ENCODE measurements around the gene CAMTA1. TPM values are rescaled to one million over a fixed set of nuclear protein-coding genes. Genes with fewer than 3 reads are reported as not detected.

Gene CAMTA1
- total RNA-seq, 1 donor from 2014 or later = 77.6 TPM

- Histone ChIP-seq H3K9me3 (ENCODE audit: insufficient read depth, low read depth, low read length) (no peaks in the 10 kb centered on the region), H3K4me1 (ENCODE audit: insufficient read depth, low read length) (peaks cover 5% of the 10 kb centered on the region), H4K20me1 (ENCODE audit: insufficient read depth, low read length) (no peaks in the 10 kb centered on the region), H3K4me2 (ENCODE audit: low read length) (no peak overlapping the region), H3K36me3 (ENCODE audit: insufficient read depth, low read length) (no peaks in the 10 kb centered on the region), H3K27me3 (ENCODE audit: insufficient read depth, low read length) (peaks cover 6% of the 10 kb centered on the region), H3K27ac (ENCODE audit: low read depth, low read length) (no peak overlapping the region), H3K4me3 (ENCODE audit: insufficient read depth, low read depth, low read length) (no peak overlapping the region), H3K79me2 (ENCODE audit: insufficient read depth, low read length) (no peaks in the 10 kb centered on the region), H3K9ac (ENCODE audit: low read length) (no peak overlapping the region), H2AFZ (ENCODE audit: low read depth, low read length) (no peak overlapping the region)
- TF ChIP-seq EZH2 (IDR thresholded peaks at IDR 0.05; ENCODE audit: insufficient read depth, low read length) (no peak), CTCF (IDR thresholded peaks at IDR 0.05; ENCODE audit: insufficient read depth, low read depth, low read length) (no peak)
- no peaks in the 10 kb centered on the region for H3K36me3 Mint-ChIP-seq (ENCODE audit: low read depth, unreplicated experiment)
- peaks cover 7% of the 10 kb centered on the region for H3K9me3 Mint-ChIP-seq (ENCODE audit: unreplicated experiment)
- H3K27me3 Mint-ChIP-seq (ENCODE audit: low read depth, unreplicated experiment) = peaks cover 52% of the 10 kb centered on the region
- DNase-seq (ENCODE audit: low read depth) (no peak), FAIRE-seq (no peak)
- no peak overlapping the region for H3K4me3 Mint-ChIP-seq (ENCODE audit: unreplicated experiment)
- no peak overlapping the region for H3K27ac Mint-ChIP-seq (ENCODE audit: unreplicated experiment)
- no peaks in the 10 kb centered on the region for H3K4me1 Mint-ChIP-seq (ENCODE audit: low read depth, unreplicated experiment)
Measured at GRCh38 chr1:7676274-7676945, 891.2 kb downstream of the CAMTA1 start.

- H3K4me1 ChIP-seq (ENCODE audit: insufficient read depth, low read length) = peaks cover 5% of the 10 kb centered on the region
- Mint-ChIP-seq H3K27me3 (ENCODE audit: low read depth, unreplicated experiment) (peaks cover 54% of the 10 kb centered on the region), H3K36me3 (ENCODE audit: low read depth, unreplicated experiment) (no peaks in the 10 kb centered on the region), H3K4me1 (ENCODE audit: low read depth, unreplicated experiment) (no peaks in the 10 kb centered on the region), H3K27ac (ENCODE audit: unreplicated experiment) (no peak overlapping the region), H3K9me3 (ENCODE audit: unreplicated experiment) (peaks cover 7% of the 10 kb centered on the region), H3K4me3 (ENCODE audit: unreplicated experiment) (no peak overlapping the region)
- H3K27ac ChIP-seq (ENCODE audit: low read depth, low read length) = no peak overlapping the region
- H3K79me2 ChIP-seq (ENCODE audit: insufficient read depth, low read length) = no peaks in the 10 kb centered on the region
- H3K9ac ChIP-seq (ENCODE audit: low read length) = no peak overlapping the region
- no peaks in the 10 kb centered on the region for H4K20me1 ChIP-seq (ENCODE audit: insufficient read depth, low read length)
- H3K4me2 ChIP-seq (ENCODE audit: low read length) = no peak overlapping the region
- TF ChIP-seq CTCF (IDR thresholded peaks at IDR 0.05; ENCODE audit: insufficient read depth, low read depth, low read length) (no peak), EZH2 (IDR thresholded peaks at IDR 0.05; ENCODE audit: insufficient read depth, low read length) (no peak)
- peaks cover 2% of the 10 kb centered on the region for H3K27me3 ChIP-seq (ENCODE audit: insufficient read depth, low read length)
- FAIRE-seq = no peak
- no peak for DNase-seq (ENCODE audit: low read depth)
- no peaks in the 10 kb centered on the region for H3K9me3 ChIP-seq (ENCODE audit: insufficient read depth, low read depth, low read length)
- no peak overlapping the region for H3K4me3 ChIP-seq (ENCODE audit: insufficient read depth, low read depth, low read length)
- H2AFZ ChIP-seq (ENCODE audit: low read depth, low read length) = no peak overlapping the region
- no peaks in the 10 kb centered on the region for H3K36me3 ChIP-seq (ENCODE audit: insufficient read depth, low read length)
Measured at GRCh38 chr1:7677111-7677510, 891.9 kb downstream of the CAMTA1 start.

GRCh38 chr1:7677815-7678214 is 892.6 kb downstream of the CAMTA1 start:
- TF ChIP-seq EZH2 (IDR thresholded peaks at IDR 0.05; ENCODE audit: insufficient read depth, low read length) (no peak), CTCF (IDR thresholded peaks at IDR 0.05; ENCODE audit: insufficient read depth, low read depth, low read length) (no peak)
- no peak overlapping the region for H3K4me3 ChIP-seq (ENCODE audit: insufficient read depth, low read depth, low read length)
- H3K79me2 ChIP-seq (ENCODE audit: insufficient read depth, low read length) = no peaks in the 10 kb centered on the region
- H4K20me1 ChIP-seq (ENCODE audit: insufficient read depth, low read length) = no peaks in the 10 kb centered on the region
- H3K9me3 ChIP-seq (ENCODE audit: insufficient read depth, low read depth, low read length) = no peaks in the 10 kb centered on the region
- H3K36me3 ChIP-seq (ENCODE audit: insufficient read depth, low read length) = no peaks in the 10 kb centered on the region
- peaks cover 52% of the 10 kb centered on the region for H3K27me3 Mint-ChIP-seq (ENCODE audit: low read depth, unreplicated experiment)
- DNase-seq (ENCODE audit: low read depth) (no peak), FAIRE-seq (no peak)
- H3K4me1 Mint-ChIP-seq (ENCODE audit: low read depth, unreplicated experiment) = no peaks in the 10 kb centered on the region
- H3K27ac ChIP-seq (ENCODE audit: low read depth, low read length) = no peak overlapping the region
- H3K4me2 ChIP-seq (ENCODE audit: low read length) = no peak overlapping the region
- peaks cover 5% of the 10 kb centered on the region for H3K4me1 ChIP-seq (ENCODE audit: insufficient read depth, low read length)
- H3K9ac ChIP-seq (ENCODE audit: low read length) = no peak overlapping the region
- H3K27ac Mint-ChIP-seq (ENCODE audit: unreplicated experiment) = no peak overlapping the region
- no peaks in the 10 kb centered on the region for H3K36me3 Mint-ChIP-seq (ENCODE audit: low read depth, unreplicated experiment)
- peaks cover 2% of the 10 kb centered on the region for H3K27me3 ChIP-seq (ENCODE audit: insufficient read depth, low read length)
- peaks cover 7% of the 10 kb centered on the region for H3K9me3 Mint-ChIP-seq (ENCODE audit: unreplicated experiment)
- H3K4me3 Mint-ChIP-seq (ENCODE audit: unreplicated experiment) = no peak overlapping the region
- H2AFZ ChIP-seq (ENCODE audit: low read depth, low read length) = no peak overlapping the region

Data from astrocyte (in vitro differentiated cells and primary cell).